Activated B cell treated with CpG ODN at 0.5 μM for 24 hours (primary cell): ENCODE measurements around the gene SON. TPM values are rescaled to one million over a fixed set of nuclear protein-coding genes. Genes with fewer than 3 reads are reported as not detected.
A peak's percentile ranks its signal among the peaks of the same experiment; 100 is the strongest.

Experiments
- ATAC-seq: fragments of 200-7000 bp; cut with Tn5 transposase; one replicate; pipeline ENCODE4 v1.10.0; 2021; ENCODE audit warnings: low read depth, mild to moderate bottlenecking, moderate library complexity
- CTCF ChIA-PET: fragments of 350-600 bp; sonication (Branson Sonifier 250); formaldehyde crosslinking; loops from one replicate; lab custom pipeline; 2021; ENCODE audit warnings: antibody characterized with exemption; lab: Charles Lee
- POLR2A ChIA-PET: fragments of 350-600 bp; sonication (Branson Sonifier 250); formaldehyde crosslinking; loops from one replicate; lab custom pipeline; 2021; ENCODE audit warnings: antibody characterized with exemption; lab: Charles Lee
- DNase-seq: peaks from one replicate; pipeline ENCODE4 v3.0.0; 2022
- H3K27ac Mint-ChIP-seq: one replicate; pipeline ENCODE4 v1.8.0; 2020; ENCODE audit warnings: mixed read lengths
- H3K27me3 Mint-ChIP-seq: one replicate; pipeline ENCODE4 v1.8.0; 2021; ENCODE audit warnings: mixed read lengths
- H3K36me3 Mint-ChIP-seq: one replicate; pipeline ENCODE4 v1.8.0; 2021; ENCODE audit warnings: low read depth, mixed read lengths
- H3K4me1 Mint-ChIP-seq: one replicate; pipeline ENCODE4 v1.8.0; 2021; ENCODE audit warnings: mixed read lengths
- H3K4me3 Mint-ChIP-seq: one replicate; pipeline ENCODE4 v1.8.0; 2020; ENCODE audit warnings: mild to moderate bottlenecking, mixed read lengths
- H3K9me3 Mint-ChIP-seq: one replicate; pipeline ENCODE4 v1.8.0; 2020; ENCODE audit warnings: mixed read lengths
- intact Hi-C: fragments of 100-400 bp; cut with micrococcal nuclease; formaldehyde crosslinking; loops from one replicate; pipeline ENCODE4 v1.15.1; 2024
- total RNA-seq: library from RNA; stranded (reverse); gene quantifications from 2 replicates; pipeline ENCODE4 v1.2.3, GENCODE V29; 2022
- TF ChIP-seq, protein P1 (sequence below): fragments of 200-600 bp; IDR thresholded peaks from one replicate; pipeline ENCODE4 v1.8.0; 2022; ENCODE audit warnings: antibody characterized with exemption, mild to moderate bottlenecking

The SON gene
- total RNA-seq, 1 donor from 2014 or later = 474 TPM

DNA sequence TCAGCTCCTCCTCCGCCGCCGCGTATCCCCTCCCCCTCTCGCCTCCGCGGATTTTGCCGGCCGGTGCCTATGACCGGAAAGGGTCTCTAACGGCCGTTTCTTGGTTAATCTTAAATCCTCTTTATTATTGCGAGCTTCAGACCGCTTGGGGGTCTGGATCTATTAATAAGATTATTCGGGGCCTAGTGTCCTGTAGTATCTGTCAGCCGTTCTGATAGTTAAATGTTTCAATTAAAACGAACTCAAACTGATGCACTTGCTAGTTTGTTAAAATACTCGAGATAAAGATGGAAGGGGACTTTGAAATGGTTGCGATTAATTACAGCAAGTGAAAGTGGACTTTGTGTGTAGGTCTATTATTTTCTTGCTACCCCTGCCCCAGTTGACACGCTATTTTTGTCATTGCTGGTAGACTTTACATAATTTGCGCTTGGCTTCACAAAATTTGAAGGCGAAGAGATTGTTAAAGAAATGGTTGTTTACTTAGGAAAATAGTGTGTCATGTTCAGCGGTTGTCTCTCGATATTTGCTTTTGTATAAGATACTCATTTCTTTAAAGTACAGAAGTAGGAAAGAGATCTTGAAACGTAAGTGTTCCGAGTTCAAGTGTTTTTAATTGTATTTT, 779 bp downstream of the SON start:
- peaks cover 51% of the 10 kb centered on the region for H3K4me1 Mint-ChIP-seq
- H3K36me3 Mint-ChIP-seq = peaks cover 50% of the 10 kb centered on the region
- CTCF ChIA-PET = interaction anchor here (1.3 to 1.5 kb wide), 2 partner anchors 62 to 804 kb away, joined by 3 read pairs; no protein-coding TSS in a partner anchor
- intact Hi-C loops = loop anchor here (2.0 to 5.0 kb wide), 5 partner anchors 181 to 1151 kb away; partner anchors contain the start of genes IFNAR1, SYNJ1 and URB1
- TF ChIP-seq, protein P1, sequence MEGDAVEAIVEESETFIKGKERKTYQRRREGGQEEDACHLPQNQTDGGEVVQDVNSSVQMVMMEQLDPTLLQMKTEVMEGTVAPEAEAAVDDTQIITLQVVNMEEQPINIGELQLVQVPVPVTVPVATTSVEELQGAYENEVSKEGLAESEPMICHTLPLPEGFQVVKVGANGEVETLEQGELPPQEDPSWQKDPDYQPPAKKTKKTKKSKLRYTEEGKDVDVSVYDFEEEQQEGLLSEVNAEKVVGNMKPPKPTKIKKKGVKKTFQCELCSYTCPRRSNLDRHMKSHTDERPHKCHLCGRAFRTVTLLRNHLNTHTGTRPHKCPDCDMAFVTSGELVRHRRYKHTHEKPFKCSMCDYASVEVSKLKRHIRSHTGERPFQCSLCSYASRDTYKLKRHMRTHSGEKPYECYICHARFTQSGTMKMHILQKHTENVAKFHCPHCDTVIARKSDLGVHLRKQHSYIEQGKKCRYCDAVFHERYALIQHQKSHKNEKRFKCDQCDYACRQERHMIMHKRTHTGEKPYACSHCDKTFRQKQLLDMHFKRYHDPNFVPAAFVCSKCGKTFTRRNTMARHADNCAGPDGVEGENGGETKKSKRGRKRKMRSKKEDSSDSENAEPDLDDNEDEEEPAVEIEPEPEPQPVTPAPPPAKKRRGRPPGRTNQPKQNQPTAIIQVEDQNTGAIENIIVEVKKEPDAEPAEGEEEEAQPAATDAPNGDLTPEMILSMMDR = no peak
- peak overlapping the region; percentile 100 for H3K27ac Mint-ChIP-seq
- DNase-seq (no peak), ATAC-seq (no peak)
- no peaks in the 10 kb centered on the region for H3K9me3 Mint-ChIP-seq
- H3K27me3 Mint-ChIP-seq = no peaks in the 10 kb centered on the region
- peak overlapping the region; percentile 98 for H3K4me3 Mint-ChIP-seq
- POLR2A ChIA-PET = interaction anchor here (0.5 to 5.3 kb wide), 24 partner anchors 8 to 1771 kb away, joined by 3 to 62 read pairs (median 6); partner anchors contain the start of genes CRYZL1, DNAJC28, DONSON and IL10RB

GRCh38 chr21:33544451-33545195, 1.8 kb downstream of the SON start:
- DNase-seq = no peak
- Mint-ChIP-seq H3K4me1 (peaks cover 59% of the 10 kb centered on the region), H3K36me3 (peaks cover 56% of the 10 kb centered on the region), H3K9me3 (no peaks in the 10 kb centered on the region), H3K4me3 (peak overlapping the region; percentile 98), H3K27ac (peak overlapping the region; percentile 100), H3K27me3 (no peaks in the 10 kb centered on the region)
- TF ChIP-seq, protein P1 = no peak
- ChIA-PET CTCF (interaction anchor here (1.5 kb wide), 1 partner anchor 61 kb away, joined by 3 read pairs; no protein-coding TSS in a partner anchor), POLR2A (interaction anchor here (0.5 to 5.3 kb wide), 6 partner anchors 11 to 100 kb away, joined by 3 to 62 read pairs (median 8); partner anchors contain the start of genes DNAJC28 and TMEM50B)
- intact Hi-C loops = loop anchor here (5.0 kb wide), 3 partner anchors 182 to 817 kb away; partner anchors contain the start of gene SYNJ1
- ATAC-seq = no peak

DNA sequence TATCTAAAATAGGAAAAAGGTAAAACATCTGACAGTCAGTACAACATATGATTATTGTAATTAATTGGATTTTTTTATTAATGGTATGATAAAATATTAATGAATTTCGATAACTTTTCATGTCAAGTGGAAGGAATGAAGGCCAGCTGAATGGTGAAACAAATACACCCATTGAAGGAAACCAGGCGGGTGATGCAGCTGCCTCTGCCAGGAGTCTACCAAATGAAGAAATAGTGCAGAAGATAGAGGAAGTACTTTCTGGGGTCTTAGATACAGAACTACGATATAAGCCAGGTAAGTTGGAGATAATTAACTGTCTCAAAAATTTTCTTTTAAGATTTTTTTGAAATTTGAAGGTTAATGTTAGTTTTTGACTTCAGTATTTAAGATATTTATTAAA, 3.2 kb downstream of the SON start:
- DNase-seq (no peak), ATAC-seq (no peak)
- H3K9me3 Mint-ChIP-seq = no peaks in the 10 kb centered on the region
- POLR2A ChIA-PET = interaction anchor here (5.3 kb wide), 1 partner anchor 66 kb away, joined by 62 read pairs; the partner anchor contains the start of gene TMEM50B
- peaks cover 47% of the 10 kb centered on the region for H3K4me1 Mint-ChIP-seq
- peak overlapping the region; percentile 35 for H3K4me3 Mint-ChIP-seq
- intact Hi-C loops = no loop called here
- CTCF ChIA-PET = no interaction called here
- peaks cover 62% of the 10 kb centered on the region for H3K36me3 Mint-ChIP-seq
- TF ChIP-seq, protein P1 = no peak
- no peak overlapping the region for H3K27ac Mint-ChIP-seq
- H3K27me3 Mint-ChIP-seq = no peaks in the 10 kb centered on the region

- H3K9me3 Mint-ChIP-seq = peaks cover 3% of the 10 kb centered on the region
- intact Hi-C loops = loop anchor here (2.0 kb wide), 1 partner anchor 13 kb away; no protein-coding TSS in a partner anchor
- H3K36me3 Mint-ChIP-seq = peaks cover 75% of the 10 kb centered on the region
- no peak overlapping the region for H3K27ac Mint-ChIP-seq
- peaks cover 25% of the 10 kb centered on the region for H3K4me1 Mint-ChIP-seq
- no peaks in the 10 kb centered on the region for H3K27me3 Mint-ChIP-seq
- DNase-seq = no peak
- CTCF ChIA-PET = no interaction called here
- ATAC-seq = no peak
- TF ChIP-seq, protein P1 = no peak
- POLR2A ChIA-PET = interaction anchor here (0.7 to 1.7 kb wide), 2 partner anchors 38 to 122 kb away, joined by 3 to 5 read pairs; partner anchors contain the start of gene DONSON
- H3K4me3 Mint-ChIP-seq = no peak overlapping the region
Measured at GRCh38 chr21:33549848-33550771, 7.3 kb downstream of the SON start.
